ENCODE data around the gene CCDC43. TPM values are rescaled to one million over a fixed set of nuclear protein-coding genes. Genes with fewer than 3 reads are reported as not detected.
"Not testable (repeated sequence)": the region's sequence is repeated elsewhere in the genome, so short reads cannot be mapped to it uniquely, and the experiment has no call there.

The CCDC43 gene
- total RNA-seq, 1 experiment from 2014 or later, result 16.0 TPM

- Histone ChIP-seq H3K4me3 (ENCODE audit: low read depth in 2 of 2, low read length in 2 of 2) (no peak overlapping the region), H3K27me3 (ENCODE audit: control insufficient read depth, insufficient read depth, low read length) (no peaks in the 10 kb centered on the region), H3K36me3 (ENCODE audit: control insufficient read depth, insufficient read depth, low read length) (no peaks in the 10 kb centered on the region; the same call in 1 of the 2 replicates), H3K4me1 (ENCODE audit: control insufficient read depth, insufficient read depth, low read length) (0 out of 2 replicates have a peak, but pooled peaks cover 4% of the 10 kb centered on the region), H3K27ac (ENCODE audit: low read length) (no peak overlapping the region), H3K9me3 (ENCODE audit: control insufficient read depth, insufficient read depth, low read depth, low read length) (no peaks in the 10 kb centered on the region)
- ChIA-PET POLR2A (no interaction called here), CTCF (no interaction called here)
- in situ Hi-C loops (cut with HindIII; ENCODE audit: low pct_unique_long_range_greater_than_20kb, low sequenced_read_pairs) (no loop called here), intact Hi-C loops (cut with micrococcal nuclease; ENCODE audit: unreplicated experiment) (no loop called here)
- DNase-seq (ENCODE audit: low read depth, low spot score), result no peak
- BruUV-seq (replicated peaks), result no TSS peak
- ATAC-seq, result no peak
- TF ChIP-seq POLR2AphosphoS5 (IDR thresholded peaks at IDR 0.05; ENCODE audit: low read depth, low read length), result no peak
- TF ChIP-seq, protein P1, sequence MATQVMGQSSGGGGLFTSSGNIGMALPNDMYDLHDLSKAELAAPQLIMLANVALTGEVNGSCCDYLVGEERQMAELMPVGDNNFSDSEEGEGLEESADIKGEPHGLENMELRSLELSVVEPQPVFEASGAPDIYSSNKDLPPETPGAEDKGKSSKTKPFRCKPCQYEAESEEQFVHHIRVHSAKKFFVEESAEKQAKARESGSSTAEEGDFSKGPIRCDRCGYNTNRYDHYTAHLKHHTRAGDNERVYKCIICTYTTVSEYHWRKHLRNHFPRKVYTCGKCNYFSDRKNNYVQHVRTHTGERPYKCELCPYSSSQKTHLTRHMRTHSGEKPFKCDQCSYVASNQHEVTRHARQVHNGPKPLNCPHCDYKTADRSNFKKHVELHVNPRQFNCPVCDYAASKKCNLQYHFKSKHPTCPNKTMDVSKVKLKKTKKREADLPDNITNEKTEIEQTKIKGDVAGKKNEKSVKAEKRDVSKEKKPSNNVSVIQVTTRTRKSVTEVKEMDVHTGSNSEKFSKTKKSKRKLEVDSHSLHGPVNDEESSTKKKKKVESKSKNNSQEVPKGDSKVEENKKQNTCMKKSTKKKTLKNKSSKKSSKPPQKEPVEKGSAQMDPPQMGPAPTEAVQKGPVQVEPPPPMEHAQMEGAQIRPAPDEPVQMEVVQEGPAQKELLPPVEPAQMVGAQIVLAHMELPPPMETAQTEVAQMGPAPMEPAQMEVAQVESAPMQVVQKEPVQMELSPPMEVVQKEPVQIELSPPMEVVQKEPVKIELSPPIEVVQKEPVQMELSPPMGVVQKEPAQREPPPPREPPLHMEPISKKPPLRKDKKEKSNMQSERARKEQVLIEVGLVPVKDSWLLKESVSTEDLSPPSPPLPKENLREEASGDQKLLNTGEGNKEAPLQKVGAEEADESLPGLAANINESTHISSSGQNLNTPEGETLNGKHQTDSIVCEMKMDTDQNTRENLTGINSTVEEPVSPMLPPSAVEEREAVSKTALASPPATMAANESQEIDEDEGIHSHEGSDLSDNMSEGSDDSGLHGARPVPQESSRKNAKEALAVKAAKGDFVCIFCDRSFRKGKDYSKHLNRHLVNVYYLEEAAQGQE (IDR thresholded peaks at IDR 0.05; ENCODE audit: insufficient read depth in 1 of 2, low read depth in 2 of 2, low read length in 1 of 2), result no peak
- TF ChIP-seq SIN3A (IDR thresholded peaks at IDR 0.05; ENCODE audit: borderline replicate concordance, insufficient read depth, low read depth, low read length), result no peak
- no peak for TF ChIP-seq CTCF (IDR thresholded peaks at IDR 0.05)
- TF ChIP-seq TCF7L2 (IDR thresholded peaks at IDR 0.05; ENCODE audit: low read depth, low read length), result no peak
Measured at GRCh38 chr17:44693609-44694008, 4.0 kb upstream of the CCDC43 start.

GRCh38 chr17:44690746-44691306, 1.2 kb upstream of the CCDC43 start:
- H3K27ac ChIP-seq (ENCODE audit: low read length); H3K36me3 ChIP-seq (ENCODE audit: control insufficient read depth, insufficient read depth, low read length); ATAC-seq; H3K4me1 ChIP-seq (ENCODE audit: control insufficient read depth, insufficient read depth, low read length); H3K27me3 ChIP-seq (ENCODE audit: control insufficient read depth, insufficient read depth, low read length); BruUV-seq (replicated peaks); intact Hi-C loops (cut with micrococcal nuclease; ENCODE audit: unreplicated experiment); in situ Hi-C loops (cut with HindIII; ENCODE audit: low pct_unique_long_range_greater_than_20kb, low sequenced_read_pairs); DNase-seq (ENCODE audit: low read depth, low spot score); H3K4me3 ChIP-seq (ENCODE audit: low read depth in 2 of 2, low read length in 2 of 2); H3K9me3 ChIP-seq (ENCODE audit: control insufficient read depth, insufficient read depth, low read depth, low read length): not testable (repeated sequence)
- ChIA-PET POLR2A (interaction anchor here (0.6 kb wide), 1 partner anchor 21 kb away, joined by 3 read pairs; no protein-coding TSS in a partner anchor), CTCF (interaction anchor here (0.6 kb wide), 1 partner anchor 11 kb away, joined by 3 read pairs; no protein-coding TSS in a partner anchor)
